GM18519 (cell line): ENCODE measurements around the gene GALNT14.

ENCODE experiments used
- ATAC-seq: cut with Tn5 transposase; IDR thresholded peaks from one replicate; pipeline ENCODE4 v1.9.1; 2021; ENCODE audit warnings: mild to moderate bottlenecking, moderate library complexity; ENCODE audit not compliant: unreplicated experiment, low FRiP score

The GALNT14 gene

DNA sequence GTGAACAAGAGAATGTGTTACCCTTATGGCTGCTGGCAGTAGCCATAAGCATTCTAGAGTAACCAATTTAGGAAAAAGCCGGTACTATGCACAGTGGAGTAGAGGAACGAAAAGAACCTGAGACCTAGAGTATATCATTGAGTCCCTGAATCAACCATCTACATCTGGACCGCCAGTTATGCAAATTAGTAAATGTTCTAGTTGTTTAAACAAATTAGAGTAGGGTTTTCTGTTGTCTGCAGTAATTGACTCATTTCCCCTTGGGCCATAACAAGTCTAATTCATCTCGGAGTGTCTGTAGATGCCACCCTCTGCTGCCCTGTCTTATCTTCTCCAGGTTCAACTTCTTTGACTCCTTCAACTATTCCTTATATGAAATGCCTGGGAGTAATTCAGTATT, 270.9 kb downstream of the GALNT14 start:
- no peak for ATAC-seq

DNA sequence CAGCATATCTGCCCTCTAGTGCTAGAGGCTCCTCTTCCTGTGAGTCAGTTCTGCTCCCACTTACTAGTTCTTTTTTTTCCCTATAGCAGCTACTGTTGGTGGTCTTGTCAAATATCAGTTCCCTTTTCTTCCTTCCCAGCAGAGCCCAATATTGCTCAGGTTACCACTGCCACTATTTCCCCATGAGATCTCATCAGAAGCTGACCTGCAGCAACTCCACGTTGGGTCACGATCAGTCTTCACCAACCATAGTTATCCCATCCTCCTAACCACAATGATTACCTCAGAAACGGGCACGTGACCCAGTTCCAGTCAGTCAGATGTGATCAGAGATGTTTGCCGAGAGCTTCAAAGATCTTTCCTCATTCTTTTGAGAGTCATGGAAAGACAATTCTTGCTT, 271.3 kb downstream of the GALNT14 start:
- no peak for ATAC-seq

DNA sequence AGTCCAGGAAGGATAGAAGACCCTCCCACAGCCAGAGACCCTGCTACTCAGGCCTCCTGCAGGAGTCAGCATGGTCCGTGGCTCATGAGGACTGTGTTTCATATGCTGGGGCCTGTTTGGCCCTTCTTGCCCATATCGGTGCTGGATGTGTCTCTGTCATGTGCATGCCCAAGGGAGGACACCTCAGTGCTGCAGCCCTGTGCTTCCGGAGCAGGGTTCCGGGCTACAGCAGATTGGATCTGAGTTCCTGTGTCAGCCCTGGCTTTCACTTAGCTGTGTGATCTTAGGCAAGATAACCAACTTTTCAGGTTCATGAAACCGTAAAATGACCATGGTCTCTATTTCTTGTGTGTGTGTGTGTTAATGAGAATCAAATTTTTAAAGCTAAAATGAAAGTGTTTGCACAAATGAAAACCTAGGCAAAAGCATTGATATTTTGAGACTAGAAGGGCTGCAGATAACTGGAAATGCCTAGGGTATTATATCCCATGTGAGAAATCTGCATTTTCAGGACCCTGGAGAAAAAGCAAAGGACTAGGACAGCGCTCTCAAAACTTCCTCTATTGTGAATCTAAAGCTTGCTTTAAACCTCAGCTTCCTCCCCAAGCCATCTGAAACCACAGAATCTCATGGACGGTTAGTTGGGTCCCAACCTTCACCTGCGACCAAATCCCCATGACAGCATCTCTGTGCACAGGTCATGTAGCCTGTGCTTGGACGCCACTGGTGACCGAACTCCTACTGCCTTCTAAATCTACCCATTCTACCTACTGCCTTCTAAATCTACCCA, 272.2 kb downstream of the GALNT14 start:
- no peak for ATAC-seq

DNA sequence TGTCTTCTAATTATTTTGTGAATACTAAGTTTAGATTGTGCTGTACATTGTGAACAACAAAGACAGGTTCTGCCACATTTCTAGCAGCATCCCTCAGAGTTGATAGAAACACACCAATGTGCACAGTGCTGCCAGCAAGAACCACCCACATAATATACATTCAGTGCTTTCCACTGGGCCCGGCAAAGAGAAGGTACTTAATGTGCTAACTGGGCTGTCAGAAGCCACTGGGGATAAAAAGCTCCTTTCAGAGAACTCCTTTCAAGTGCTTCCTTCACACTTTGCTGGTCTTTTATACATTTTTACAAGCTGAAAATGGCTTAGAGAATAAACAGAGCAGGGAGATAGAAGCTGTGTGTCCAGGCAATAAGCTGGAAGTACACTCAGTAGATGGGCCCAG, 273.0 kb downstream of the GALNT14 start:
- no peak for ATAC-seq

DNA sequence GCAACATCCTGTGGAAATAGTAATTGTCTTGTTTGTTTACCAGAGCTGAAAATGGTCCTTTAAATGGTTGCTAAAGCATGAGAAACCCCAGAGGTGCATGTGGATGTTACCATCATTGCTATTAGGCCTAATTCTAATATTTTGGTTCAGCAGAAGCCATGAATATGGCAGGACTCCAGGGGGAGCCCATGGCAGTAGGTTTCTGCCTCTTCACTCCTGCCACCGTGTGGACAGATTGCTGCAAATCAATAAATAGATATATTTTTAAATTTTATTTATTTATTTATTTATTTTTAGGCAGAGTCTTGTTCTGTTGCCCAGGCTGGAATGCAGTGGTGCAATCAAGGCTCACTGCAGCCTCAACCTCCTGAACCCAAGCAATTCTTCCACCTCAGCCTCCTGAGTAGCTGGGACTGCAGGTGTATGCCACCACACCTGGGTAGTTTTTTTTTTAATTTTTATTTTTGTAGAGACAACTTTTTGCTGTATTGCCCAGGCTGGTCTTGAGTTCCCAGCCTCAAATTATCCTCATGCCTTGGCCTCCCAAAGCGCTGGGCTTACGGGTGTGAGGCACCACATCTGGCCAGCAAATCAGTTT, 276.1 kb downstream of the GALNT14 start:
- ATAC-seq = peak; percentile 56

DNA sequence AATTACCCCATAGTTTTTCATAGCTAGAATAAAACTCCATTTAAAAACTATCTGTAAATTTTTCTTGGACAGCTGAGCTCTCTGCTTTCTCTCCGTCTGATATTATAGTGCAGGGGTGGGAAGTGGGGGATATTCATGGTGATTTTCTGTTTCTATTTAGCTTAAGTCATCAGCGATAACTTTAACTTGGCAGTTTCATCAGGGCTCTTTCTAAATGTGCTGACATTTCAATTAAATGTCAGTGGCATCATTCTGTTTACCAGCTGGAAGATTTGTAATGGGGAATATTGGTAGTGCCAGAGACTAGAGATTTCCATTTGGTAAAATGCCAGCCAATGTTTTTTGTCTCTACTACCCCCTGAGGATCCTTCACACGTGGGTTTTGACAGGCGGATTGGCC, 277.5 kb downstream of the GALNT14 start:
- ATAC-seq = no peak
